Peyer's patch (tissue), 4 donors: Measurements from ENCODE around the gene HEATR9. TPM values are rescaled to one million over a fixed set of nuclear protein-coding genes. Genes with fewer than 3 reads are reported as not detected.

Experiments used
- DNase-seq, 3 donors: peaks; one replicate each; pipeline ENCODE4 v3.0.0-alpha.2; 2017 to 2019
- H3K27ac ChIP-seq, 4 donors: fragments of 200-600 bp; sonication (generic); one replicate each; pipeline ENCODE4 v1.5.1; 2016 to 2019
- H3K27me3 ChIP-seq, 2 donors: fragments of 200-600 bp; sonication (generic); one replicate each; pipeline ENCODE4 v1.5.1; 2019
- H3K36me3 ChIP-seq, 3 donors: fragments of 200-600 bp; sonication (generic); one replicate each; pipeline ENCODE4 v1.5.1; 2016 to 2019
- H3K4me1 ChIP-seq, 4 donors: fragments of 200-600 bp; sonication (generic); one replicate each; pipeline ENCODE4 v1.5.1; 2016 to 2019
- H3K4me3 ChIP-seq, 4 donors: fragments of 200-600 bp; sonication (generic); 1 replicate in 3 of 4; 2 replicates in 1 of 4; pipeline ENCODE4 v1.5.1; 2016 to 2019; ENCODE audit warnings: mild to moderate bottlenecking in 1 of 4
- H3K9me3 ChIP-seq, 4 donors: fragments of 200-600 bp; sonication (generic); one replicate each; pipeline ENCODE4 v1.5.1; 2016 to 2019; ENCODE audit warnings: mild to moderate bottlenecking in 1 of 4
- CTCF ChIP-seq, 6 experiments: fragments of 450-650 bp in 4 of 6; fragments of 200-600 bp in 2 of 6; sonication (generic) in 1 of 6; IDR thresholded peaks; one replicate each; pipeline ENCODE4 v1.5.1; 2017 to 2019; ENCODE audit warnings: antibody characterized with exemption in 6 of 6, mild to moderate bottlenecking in 3 of 6, moderate library complexity in 1 of 6
- POLR2A ChIP-seq, 2 donors: fragments of 450-650 bp; IDR thresholded peaks; one replicate each; pipeline ENCODE4 v1.5.1; 2017; ENCODE audit warnings: antibody characterized with exemption in 2 of 2, mild to moderate bottlenecking in 2 of 2, moderate library complexity in 2 of 2
- total RNA-seq, 4 donors: library from RNA; depleted of rRNA; stranded (reverse); fragments of >200 nt; gene quantifications; one replicate each; pipeline ENCODE4 v1.1.0, GENCODE V29; 2016

The HEATR9 gene, protein sequence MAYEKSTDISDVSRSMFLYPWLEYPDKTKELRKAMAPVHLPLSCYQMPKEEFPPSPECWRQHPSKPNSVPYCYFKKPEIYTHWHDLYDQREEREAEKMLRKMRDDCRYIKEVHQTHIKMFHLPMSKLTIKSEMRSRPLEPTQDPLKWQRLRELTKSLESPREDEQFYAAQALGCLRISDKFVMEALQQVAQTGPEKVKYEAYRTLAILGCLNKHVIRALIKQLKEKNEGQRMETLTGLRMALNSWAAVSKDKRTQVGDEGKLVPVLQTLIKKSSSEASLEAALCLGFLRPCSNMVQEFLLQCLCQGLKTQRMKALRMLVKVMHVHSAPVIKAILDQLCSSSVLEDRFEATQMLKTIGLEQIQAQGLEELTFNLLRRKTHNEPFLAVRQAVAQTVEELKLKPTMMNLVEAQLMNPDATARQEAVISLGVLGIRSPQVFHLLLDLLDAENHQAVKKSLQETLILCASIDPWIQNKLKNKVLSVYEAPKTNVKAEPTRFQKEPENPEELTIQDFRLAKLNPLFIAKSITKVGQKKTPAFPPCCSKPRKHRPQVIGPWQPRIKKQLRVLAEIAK
- not detected for total RNA-seq

GRCh38 chr17:35868737-35869136 lies at the start of gene HEATR9:
HEATR9 (minus strand) TSS chr17:35868891; CDS start chr17:35868742, 149 bp downstream.
- H3K4me3 ChIP-seq = no peak within 1 kb of the TSS
- no peak for TF ChIP-seq POLR2A (IDR thresholded peaks at IDR 0.05)
- no peak for TF ChIP-seq CTCF (IDR thresholded peaks at IDR 0.05)
- H3K27ac ChIP-seq = no peak within 1 kb of the TSS
- DNase-seq = no peak
- H3K36me3 ChIP-seq = no peaks in the 10 kb centered on the region
- no peaks in the 10 kb centered on the region for H3K27me3 ChIP-seq
- H3K4me1 ChIP-seq = peaks cover 0 to 4% (median 0%) of the 10 kb centered on the region in 4 donors
- H3K9me3 ChIP-seq = no peaks in the 10 kb centered on the region

DNA sequence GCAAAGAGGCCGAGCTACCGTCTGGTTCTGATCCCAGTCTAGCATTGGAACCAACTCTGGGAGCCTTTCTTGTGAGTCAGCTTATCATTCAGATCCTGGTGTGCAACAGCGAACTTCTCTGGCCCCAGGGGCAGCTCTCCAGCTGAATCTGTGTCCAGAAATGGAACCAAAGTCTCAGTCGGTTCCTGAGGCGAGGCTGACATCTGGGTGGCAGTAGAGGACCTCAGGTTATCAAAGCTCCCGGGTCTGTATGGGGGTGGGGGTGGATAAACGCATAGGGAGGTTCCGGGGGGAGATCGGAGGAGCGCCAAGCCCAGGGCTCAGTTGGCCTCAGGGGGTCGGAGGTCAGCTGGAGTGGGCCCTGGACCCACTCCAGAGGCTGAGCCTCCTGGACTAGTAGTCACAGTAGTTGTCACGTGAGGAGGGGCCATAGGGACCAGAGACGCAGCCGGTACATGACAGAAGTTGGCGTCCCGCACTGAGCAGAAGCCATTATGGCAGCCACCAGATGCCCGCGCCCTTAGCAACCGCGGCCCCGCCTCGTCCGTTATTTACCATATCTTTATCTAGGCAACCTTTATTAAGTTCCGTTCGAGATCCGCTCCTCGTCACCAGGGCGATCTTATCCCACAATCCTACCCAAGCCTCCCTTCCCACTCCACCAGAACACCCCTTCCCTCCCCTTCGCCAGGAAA lies 49.0 kb upstream of the HEATR9 start:
- Histone ChIP-seq H3K27ac (no peak overlapping the region), H3K9me3 (no peaks in the 10 kb centered on the region), H3K36me3 (no peaks in the 10 kb centered on the region), H3K4me3 (no peak overlapping the region), H3K27me3 (no peaks in the 10 kb centered on the region), H3K4me1 (no peaks in the 10 kb centered on the region)
- TF ChIP-seq CTCF (IDR thresholded peaks at IDR 0.05) (no peak), POLR2A (IDR thresholded peaks at IDR 0.05) (no peak)
- DNase-seq = no peak

GRCh38 chr17:35915153-35915964 lies 46.7 kb upstream of the HEATR9 start:
- no peak for TF ChIP-seq CTCF (IDR thresholded peaks at IDR 0.05)
- TF ChIP-seq POLR2A (IDR thresholded peaks at IDR 0.05) = no peak
- DNase-seq = no peak
- H3K4me1 ChIP-seq = no peaks in the 10 kb centered on the region
- no peak overlapping the region for H3K27ac ChIP-seq
- no peak overlapping the region for H3K4me3 ChIP-seq
- H3K27me3 ChIP-seq = no peaks in the 10 kb centered on the region
- no peaks in the 10 kb centered on the region for H3K9me3 ChIP-seq
- no peaks in the 10 kb centered on the region for H3K36me3 ChIP-seq

DNA sequence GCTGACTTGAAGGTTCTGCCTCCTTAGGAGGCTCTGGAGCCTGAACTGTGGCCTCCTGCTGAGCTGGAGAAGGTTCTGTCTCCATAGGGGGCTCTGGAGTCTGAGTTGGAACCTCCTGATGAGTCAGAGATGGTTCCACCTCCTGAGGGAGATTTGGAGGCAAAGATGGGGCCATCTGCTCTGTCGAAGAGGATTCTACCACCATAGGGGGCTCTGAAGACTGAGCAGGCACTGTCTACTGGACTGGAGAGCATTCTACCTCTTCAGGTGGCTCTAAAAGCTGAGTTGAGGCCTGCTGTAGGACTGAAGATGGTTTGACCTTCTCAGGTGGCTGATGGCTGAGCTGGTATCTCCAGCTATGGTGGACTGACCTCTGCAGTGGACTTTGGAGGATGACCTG lies 45.7 kb upstream of the HEATR9 start:
- Histone ChIP-seq H3K27ac (no peak overlapping the region), H3K9me3 (no peaks in the 10 kb centered on the region), H3K4me3 (no peak overlapping the region), H3K36me3 (no peaks in the 10 kb centered on the region), H3K27me3 (no peaks in the 10 kb centered on the region), H3K4me1 (no peaks in the 10 kb centered on the region)
- no peak for DNase-seq
- TF ChIP-seq POLR2A (IDR thresholded peaks at IDR 0.05) (no peak), CTCF (IDR thresholded peaks at IDR 0.05) (no peak)

GRCh38 chr17:35913609-35914008 lies 44.9 kb upstream of the HEATR9 start:
- no peak for TF ChIP-seq CTCF (IDR thresholded peaks at IDR 0.05)
- no peak for TF ChIP-seq POLR2A (IDR thresholded peaks at IDR 0.05)
- Histone ChIP-seq H3K27me3 (no peaks in the 10 kb centered on the region), H3K4me3 (no peak overlapping the region), H3K9me3 (no peaks in the 10 kb centered on the region), H3K27ac (no peak overlapping the region), H3K36me3 (no peaks in the 10 kb centered on the region), H3K4me1 (no peaks in the 10 kb centered on the region)
- no peak for DNase-seq
